ENCODE measurements around the gene NME8.

The NME8 gene

GRCh38 chr7:37901236-37901827, 52.9 kb downstream of the NME8 start:
- DNase-seq (ENCODE audit: low read depth) = no peak

DNA sequence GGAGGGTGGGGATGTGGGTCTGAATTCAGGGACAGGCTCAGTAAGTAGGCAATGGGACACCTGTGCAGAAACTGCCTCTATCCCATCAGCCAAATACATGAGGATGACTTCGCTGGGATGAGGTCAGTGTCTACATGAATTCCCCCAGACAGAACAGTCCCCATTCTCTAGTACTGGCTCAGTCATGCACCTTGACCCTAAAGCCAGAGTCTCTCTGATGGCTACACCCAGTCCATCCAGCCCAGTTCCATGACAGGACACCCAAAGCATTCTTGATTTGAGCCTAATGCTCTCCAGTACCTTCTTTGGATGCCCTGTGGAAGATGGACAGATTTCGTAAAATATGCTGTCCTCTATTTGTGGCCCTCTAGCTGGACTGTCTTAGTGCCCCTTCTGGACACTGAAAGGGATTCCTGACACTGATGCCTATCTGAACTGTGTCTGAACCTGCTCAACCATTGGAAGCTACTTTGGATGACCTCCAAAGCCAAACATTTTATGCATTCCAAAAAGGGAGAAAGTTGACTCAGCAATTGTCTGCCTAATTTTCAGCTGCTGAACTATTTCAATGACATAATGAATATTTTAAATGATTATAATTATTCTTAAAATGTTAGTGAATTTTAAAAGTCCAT, 53.6 kb downstream of the NME8 start:
- DNase-seq (ENCODE audit: low read depth) = no peak

DNA sequence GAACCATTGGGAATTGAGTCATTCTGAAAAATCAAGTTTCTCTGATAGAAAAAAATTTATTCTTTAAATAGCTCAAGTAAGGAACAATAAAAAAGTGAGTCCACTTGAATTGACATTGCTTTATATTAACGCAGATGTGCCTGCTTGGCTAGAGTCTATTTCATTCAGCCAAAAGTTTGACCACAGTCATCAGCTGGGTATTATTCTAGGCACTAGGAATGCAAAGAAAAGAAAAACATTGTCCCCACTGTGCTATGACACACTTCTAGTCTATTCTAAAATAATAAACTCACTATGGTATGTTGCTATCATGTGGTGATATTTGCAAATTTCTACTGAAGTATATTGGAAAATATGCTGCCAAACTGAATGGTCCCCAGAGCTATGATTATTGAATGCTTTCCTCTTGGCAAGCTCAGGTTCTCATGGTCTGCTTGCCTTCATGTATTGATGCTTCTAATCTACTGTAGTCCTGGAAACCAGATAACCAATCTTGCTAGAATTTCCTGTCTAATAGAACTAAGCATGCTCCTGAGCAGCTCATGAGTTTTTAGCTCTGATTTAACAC, 59.9 kb downstream of the NME8 start:
- no peak for DNase-seq (ENCODE audit: low read depth)

DNA sequence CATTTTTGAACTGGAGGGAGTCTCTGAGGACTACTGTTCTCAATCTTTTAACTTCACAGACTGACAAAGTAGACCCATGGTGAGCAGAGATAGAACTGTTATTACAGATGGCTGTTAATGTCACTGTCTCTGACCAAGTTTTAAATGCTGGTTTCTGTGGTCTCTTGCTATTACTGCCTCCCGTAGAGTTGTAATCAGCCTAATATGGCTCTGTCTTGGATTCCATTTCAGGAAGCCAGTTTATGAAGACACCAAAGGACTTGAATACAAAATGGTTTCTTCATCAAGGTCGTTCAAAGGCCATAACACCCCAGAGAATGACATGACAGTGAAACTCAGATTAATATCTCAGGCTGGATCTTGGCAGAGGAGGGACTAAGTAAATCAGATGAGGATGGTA, 64.4 kb downstream of the NME8 start:
- DNase-seq (ENCODE audit: low read depth) = no peak

- no peak for DNase-seq (ENCODE audit: low read depth)
These were observed 67.0 kb downstream of the NME8 start for GRCh38 chr7:37915438-37915837.

- no peak for DNase-seq (ENCODE audit: low read depth)
These were observed 67.7 kb downstream of the NME8 start for GRCh38 chr7:37916017-37916672.

DNA sequence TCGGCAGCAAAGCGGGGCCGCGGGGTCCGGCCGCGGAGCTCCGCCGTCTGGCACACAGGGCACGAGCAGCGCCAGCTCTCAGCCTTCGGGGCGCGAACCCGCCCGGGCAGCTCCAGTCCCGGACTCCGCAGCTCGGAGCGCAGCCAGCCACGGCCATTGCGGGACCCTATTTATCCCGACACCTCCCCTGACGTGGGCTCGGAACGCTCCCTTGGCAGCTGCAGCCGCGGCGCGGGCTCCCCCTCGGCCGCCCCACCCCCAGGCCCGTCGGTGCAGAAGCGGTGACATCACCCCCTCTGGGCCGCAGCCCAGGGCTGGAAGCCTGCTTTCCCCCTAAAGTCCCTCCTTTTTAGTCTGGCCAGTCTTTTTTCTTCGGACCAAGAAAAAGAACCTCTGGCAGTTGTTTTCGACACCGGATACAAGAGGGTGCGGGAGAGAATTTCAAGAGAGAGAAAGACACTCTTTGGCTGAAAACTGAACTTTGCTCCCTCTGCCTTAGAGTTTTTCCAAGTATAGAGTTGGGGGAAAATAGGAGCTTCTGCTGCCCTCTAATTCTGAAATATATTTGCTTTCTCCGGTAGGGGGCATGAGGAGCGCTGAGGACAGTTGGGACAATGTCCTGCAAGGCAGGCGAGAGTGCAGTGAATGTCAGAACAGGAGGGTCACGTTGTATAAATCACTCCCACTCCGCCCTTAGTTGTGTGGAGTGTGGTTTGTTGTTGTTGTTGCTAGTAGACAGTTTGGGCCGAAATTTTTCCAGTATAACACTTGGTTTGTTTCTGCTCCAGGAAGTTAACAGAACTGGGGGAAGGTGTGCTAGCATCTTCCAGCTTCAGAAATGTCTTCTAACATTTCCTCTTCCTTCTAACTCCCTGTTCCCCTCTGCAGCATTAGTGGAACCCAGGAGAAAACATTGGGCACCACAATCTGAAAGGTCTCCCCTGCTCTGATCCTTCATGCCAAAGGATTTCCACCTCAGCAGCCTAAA, 68.6 kb downstream of the NME8 start, which contains the start of gene SFRP4:
SFRP4 (minus strand) TSS at position 145 of the 988 bp plus-strand sequence. CDS start 280 bp downstream, outside the sequence.
- no peak for DNase-seq (ENCODE audit: low read depth)

- no peak for DNase-seq (ENCODE audit: low read depth)
These were observed 70.1 kb downstream of the NME8 start for GRCh38 chr7:37918526-37918925.

DNA sequence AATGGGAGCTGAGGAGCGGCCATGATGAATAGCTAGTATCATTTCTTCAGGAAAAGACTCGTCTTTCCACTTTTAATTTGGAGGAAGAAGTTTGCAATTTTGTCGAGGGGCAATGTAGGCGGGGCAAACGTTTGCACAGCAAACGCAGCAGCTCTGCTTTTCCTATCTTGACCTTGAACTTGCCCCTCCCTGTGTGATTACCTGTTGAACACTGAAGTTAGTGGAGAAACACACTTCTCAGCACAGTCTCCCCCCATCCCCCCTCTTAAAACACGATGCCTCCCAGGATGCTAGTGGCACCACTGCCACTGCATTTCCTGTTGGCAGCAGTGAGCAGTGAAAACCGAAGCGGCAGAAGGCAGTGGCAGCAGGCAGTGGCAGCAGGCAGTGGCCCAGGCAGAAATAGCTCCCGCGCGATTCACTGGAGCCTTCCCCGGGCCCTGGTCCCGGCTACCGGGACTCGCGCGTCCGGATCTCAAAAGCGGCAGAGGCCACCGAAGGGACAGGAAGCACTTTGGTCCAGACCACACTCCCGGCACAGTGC, 72.0 kb downstream of the NME8 start, which contains the start of gene EPDR1:
EPDR1 (plus strand) TSS at position 336 of the 544 bp plus-strand sequence. CDS start 300 bp downstream, outside the sequence.
- DNase-seq (ENCODE audit: low read depth) = no peak

DNA sequence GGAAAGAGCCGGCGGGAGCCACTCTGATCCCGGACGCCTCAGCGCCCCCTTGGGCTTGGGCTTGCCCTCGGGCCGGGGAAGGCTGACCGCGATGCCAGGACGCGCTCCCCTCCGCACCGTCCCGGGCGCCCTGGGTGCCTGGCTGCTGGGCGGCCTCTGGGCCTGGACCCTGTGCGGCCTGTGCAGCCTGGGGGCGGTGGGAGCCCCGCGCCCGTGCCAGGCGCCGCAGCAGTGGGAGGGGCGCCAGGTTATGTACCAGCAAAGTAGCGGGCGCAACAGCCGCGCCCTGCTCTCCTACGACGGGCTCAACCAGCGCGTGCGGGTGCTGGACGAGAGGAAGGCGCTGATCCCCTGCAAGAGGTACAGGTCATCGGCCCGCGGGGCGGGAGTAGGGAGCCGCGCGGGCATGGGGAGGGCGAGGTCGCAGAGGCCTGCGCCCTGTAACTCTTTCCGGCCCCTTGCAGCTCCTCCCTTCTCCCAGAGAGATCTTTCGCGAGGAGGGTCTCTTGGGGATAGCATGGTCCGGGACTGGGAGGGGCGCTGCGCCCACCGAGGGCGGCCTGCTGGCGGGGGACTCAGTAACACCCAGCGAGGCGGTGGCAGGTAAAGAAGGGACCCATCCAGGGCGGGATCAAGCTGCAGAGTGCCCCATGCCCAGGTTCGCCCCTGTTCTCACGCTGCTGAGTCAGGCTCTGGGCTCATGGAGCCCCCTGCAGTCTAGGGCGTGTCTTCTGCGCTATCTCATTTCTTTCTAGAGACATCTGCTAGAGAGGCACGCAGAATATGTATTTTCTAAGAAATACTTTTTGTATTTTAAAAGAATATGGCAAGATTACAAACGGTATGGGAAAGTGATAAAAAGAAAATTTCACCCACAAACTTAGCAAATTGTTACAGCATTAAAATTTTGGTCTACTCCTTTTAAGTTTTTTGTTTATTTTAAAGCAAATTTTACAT, 72.7 kb downstream of the NME8 start:
- no peak for DNase-seq (ENCODE audit: low read depth)

DNA sequence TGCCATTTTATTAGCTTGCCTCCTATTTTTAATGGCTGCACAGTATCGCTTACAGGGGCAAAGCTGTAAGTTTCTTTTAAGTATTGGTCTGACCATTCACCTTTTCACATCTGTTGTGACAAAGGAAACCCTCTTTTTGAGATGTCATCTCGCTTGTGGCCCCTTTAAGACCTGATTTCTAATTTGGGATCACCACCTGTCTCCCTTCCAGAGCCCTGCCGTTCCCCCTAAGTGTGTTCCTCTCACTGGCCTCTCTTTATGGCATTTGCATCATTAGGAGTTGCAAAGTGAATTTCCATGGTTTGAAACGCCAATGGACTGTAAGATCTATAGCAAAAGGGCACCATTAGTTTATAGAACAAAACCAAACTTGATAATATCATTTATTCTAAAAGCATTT, 73.5 kb downstream of the NME8 start:
- DNase-seq (ENCODE audit: low read depth) = no peak

DNA sequence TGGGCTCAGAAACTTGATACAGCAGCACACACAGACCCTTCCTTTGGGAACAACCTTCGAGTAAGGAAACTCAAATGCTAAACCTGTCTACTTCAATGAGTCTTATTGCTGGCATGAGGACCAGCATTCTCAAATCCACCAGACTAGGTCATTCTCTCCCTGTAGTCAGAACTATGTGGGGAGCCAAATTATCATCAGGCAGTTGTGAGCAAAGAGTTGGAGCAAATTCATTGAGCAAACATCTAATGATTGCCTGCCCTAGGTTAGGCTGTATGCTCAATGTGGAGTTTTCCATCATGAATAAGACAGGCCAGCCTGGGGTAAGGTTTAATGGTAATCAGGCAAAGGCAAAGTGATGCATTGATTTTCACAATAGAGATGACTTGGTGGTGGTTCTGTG, 75.6 kb downstream of the NME8 start:
- no peak for DNase-seq (ENCODE audit: low read depth)

- no peak for DNase-seq (ENCODE audit: low read depth)
These were observed 76.2 kb downstream of the NME8 start for GRCh38 chr7:37924491-37925041.

DNA sequence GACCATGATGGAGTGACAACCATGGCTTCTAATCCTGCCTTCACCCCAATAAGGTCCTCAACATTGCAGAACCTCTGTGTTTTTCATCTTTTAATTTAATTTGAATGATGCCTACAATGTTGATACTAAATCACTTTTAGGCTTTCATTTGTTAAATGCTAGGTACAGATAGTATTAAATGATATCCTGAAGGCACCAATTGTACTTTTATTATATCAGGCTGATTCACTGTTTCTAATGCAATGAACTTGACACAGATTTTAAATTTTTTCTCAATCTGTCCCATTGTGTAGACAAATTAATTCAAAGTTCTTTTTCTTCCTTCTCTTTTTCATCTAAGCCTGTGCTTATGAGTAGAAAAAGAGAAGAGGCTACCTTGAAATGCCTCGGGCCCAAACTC, 77.2 kb downstream of the NME8 start:
- DNase-seq (ENCODE audit: low read depth) = no peak

DNA sequence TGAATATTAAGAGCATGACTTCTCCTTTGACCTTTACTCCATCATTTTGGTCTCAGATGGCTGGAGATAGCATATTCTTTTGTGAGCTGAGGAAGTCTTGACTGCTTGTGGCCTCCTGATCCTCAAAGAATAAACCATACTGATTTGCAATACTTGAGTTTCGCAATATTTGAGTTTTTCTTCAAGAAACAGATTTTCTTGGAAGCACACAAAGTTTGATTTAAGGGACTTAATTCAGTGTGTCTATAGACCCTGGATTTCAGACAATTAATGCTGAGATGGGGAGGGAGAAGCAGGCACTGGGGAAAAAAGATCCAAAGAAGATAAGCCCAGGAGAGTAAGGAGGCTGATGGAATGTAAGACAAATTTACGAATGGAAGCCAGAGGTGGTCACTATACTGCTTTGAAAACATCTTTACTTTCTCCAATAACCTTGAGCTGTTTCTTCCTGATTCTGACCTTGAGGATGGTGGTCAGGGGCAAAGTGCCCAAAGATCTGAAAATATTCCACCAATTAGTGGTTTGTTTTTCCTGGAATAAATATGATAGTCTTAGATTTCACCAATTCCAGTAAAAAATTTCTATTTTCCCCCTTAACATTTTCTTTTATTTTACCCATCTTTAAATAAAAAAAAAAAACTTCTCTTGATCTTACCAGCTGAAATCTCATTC, 79.5 kb downstream of the NME8 start:
- no peak for DNase-seq (ENCODE audit: low read depth)

GRCh38 chr7:37928878-37929277, 80.5 kb downstream of the NME8 start:
- no peak for DNase-seq (ENCODE audit: low read depth)

GRCh38 chr7:37930226-37930948, 82.0 kb downstream of the NME8 start:
- DNase-seq (ENCODE audit: low read depth) = no peak

DNA sequence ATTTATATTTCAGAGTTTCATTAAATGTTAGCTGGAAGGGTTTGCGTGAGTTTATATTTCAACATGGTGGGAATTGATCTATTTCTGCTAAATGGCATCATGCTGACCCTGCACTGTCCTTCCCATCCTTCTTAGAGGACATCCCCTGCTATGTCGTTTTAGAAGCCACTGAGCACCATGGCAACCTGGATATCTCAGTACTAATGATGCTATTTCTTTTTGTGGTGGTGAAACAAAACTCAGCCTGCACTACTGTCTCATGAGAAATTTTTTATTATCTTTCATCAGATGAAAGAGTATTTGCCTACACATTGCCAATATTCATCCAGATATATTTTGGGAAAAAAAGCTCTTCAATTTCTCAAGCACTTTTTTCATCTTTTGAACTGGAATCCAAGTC, 84.1 kb downstream of the NME8 start:
- no peak for DNase-seq (ENCODE audit: low read depth)

Data from stimulated activated CD4-positive, alpha-beta T cell treated with anti-CD3 and anti-CD28 coated beads, Interleukin-2, amount 100 ng/mL, for 4 hours (primary cell).